HUES64 (cell line): ENCODE measurements around the gene SNCA. TPM values are rescaled to one million over a fixed set of nuclear protein-coding genes. Genes with fewer than 3 reads are reported as not detected.

Experiments used
- H3K27ac ChIP-seq: 2 replicates; pipeline ENCODE4 v1.7.0; 2013; ENCODE audit warnings: low read depth, low read length, inconsistent platforms
- H3K27me3 ChIP-seq: 2 replicates; pipeline ENCODE4 v1.6.1; 2013; ENCODE audit warnings: mild to moderate bottlenecking, low read length; ENCODE audit not compliant: insufficient read depth
- H3K36me3 ChIP-seq: 2 replicates; pipeline ENCODE4 v1.6.1; 2013; ENCODE audit warnings: mild to moderate bottlenecking, low read length; ENCODE audit not compliant: insufficient read depth
- H3K4me1 ChIP-seq: 2 replicates; pipeline ENCODE4 v1.6.1; 2013; ENCODE audit warnings: mild to moderate bottlenecking, low read length, moderate library complexity; ENCODE audit not compliant: insufficient read depth
- H3K4me3 ChIP-seq: 2 replicates; pipeline ENCODE4 v1.5.1; 2013; ENCODE audit warnings: mild to moderate bottlenecking, low read length, moderate library complexity
- H3K9ac ChIP-seq: 2 replicates; pipeline ENCODE4 v1.6.1; 2013; ENCODE audit warnings: mild to moderate bottlenecking, low read depth, low read length
- H3K9me3 ChIP-seq: 2 replicates; pipeline ENCODE4 v1.6.1; 2013; ENCODE audit warnings: low read depth, low read length; ENCODE audit not compliant: insufficient read depth
- WGBS: fragments of 150-250, 120-280 bp; methylation state at CpG from one replicate; pipeline ENCODE4 v1.1.7; 2013; ENCODE audit warnings: missing lambda C conversion rate; 5-methylcytosine and 5-hydroxymethylcytosine counted together
- polyA plus RNA-seq, 2 experiments: library from polyadenylated mRNA; stranded (reverse); fragments of 50-300 nt; gene quantifications; one replicate each; pipeline ENCODE4 v1.2.3, GENCODE V29; 2013

The SNCA gene
- polyA plus RNA-seq (2013, experiment 1 of 2), result 12.8 TPM
- 18.4 TPM for polyA plus RNA-seq (2013, experiment 2 of 2)

GRCh38 chr4:89836897-89837384, at the start of gene SNCA:
TSS of gene SNCA (minus strand) at chr4:89837161. CDS start at chr4:89835667, 1,494 bp downstream.
- Histone ChIP-seq H3K4me1 (peaks cover 4% of the 10 kb centered on the region; the same call in 1 of the 2 replicates), H3K27me3 (peaks cover 18% of the 10 kb centered on the region), H3K9me3 (no peaks in the 10 kb centered on the region), H3K36me3 (no peaks in the 10 kb centered on the region), H3K4me3 (peak within 1 kb of the TSS; percentile 73), H3K9ac (peak within 1 kb of the TSS; percentile 59), H3K27ac (peak within 1 kb of the TSS; percentile 1; the same call in 1 of the 2 replicates)
- under 1% methylated on average over 48 of the region's 48 CpGs for WGBS

DNA sequence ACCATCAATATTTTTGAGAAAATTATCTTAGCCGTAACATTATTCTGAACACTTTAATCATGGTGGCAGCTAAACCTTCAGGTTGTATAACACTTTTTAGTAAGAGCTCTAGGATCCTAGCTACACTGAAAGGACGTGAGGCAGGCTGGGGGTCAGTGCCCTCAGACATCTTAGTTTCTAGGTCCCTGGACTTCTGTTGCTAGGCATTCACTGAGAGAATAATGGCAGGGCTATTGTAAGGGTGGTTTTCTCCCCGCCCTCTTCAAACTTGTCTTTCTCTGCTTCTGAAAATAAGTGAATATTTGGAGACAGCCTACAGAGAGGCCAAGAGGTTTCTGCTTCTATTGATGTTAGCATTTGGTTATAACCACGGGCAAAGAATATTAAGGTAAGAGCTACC, 42.3 kb upstream of the SNCA start:
- Histone ChIP-seq H3K4me1 (no peaks in the 10 kb centered on the region; the same call in 1 of the 2 replicates), H3K36me3 (no peaks in the 10 kb centered on the region), H3K4me3 (no peak overlapping the region), H3K9me3 (no peaks in the 10 kb centered on the region), H3K27ac (no peak overlapping the region), H3K27me3 (no peaks in the 10 kb centered on the region), H3K9ac (no peak overlapping the region)
- 89% methylated on average over 4 of the region's 4 CpGs for WGBS

DNA sequence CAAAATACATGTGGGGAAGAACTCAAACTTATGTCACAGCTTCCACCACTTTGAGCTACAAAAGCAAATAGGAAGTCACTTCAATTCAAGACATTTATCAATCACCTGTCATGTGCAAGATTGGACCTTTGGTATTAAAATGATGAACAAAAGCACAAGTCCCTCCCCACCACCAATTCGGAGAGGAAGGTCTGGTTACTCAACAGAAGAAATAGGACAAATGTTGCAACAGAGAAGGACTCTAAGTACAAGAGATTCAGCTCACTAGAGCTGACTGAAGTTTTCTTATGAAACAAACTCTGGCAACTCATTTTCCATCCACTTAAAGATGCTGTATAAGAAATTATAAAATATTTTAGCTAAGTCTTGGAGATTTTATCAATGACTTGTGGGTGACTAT, 41.6 kb upstream of the SNCA start:
- no peak overlapping the region for H3K9ac ChIP-seq
- H3K9me3 ChIP-seq, result no peaks in the 10 kb centered on the region
- H3K27ac ChIP-seq, result no peak overlapping the region
- H3K36me3 ChIP-seq, result no peaks in the 10 kb centered on the region
- H3K27me3 ChIP-seq, result no peaks in the 10 kb centered on the region
- H3K4me1 ChIP-seq, result no peaks in the 10 kb centered on the region; the same call in 1 of the 2 replicates
- WGBS, result 100% methylated on average over 1 of the region's 1 CpG
- H3K4me3 ChIP-seq, result no peak overlapping the region

- Histone ChIP-seq H3K4me3 (no peak overlapping the region), H3K36me3 (no peaks in the 10 kb centered on the region), H3K27me3 (no peaks in the 10 kb centered on the region), H3K9me3 (no peaks in the 10 kb centered on the region), H3K27ac (no peak overlapping the region), H3K4me1 (no peaks in the 10 kb centered on the region; the same call in 1 of the 2 replicates), H3K9ac (no peak overlapping the region)
- WGBS, result 80% methylated on average over 3 of the region's 3 CpGs
These were observed 39.6 kb upstream of the SNCA start for GRCh38 chr4:89876548-89876947.

DNA sequence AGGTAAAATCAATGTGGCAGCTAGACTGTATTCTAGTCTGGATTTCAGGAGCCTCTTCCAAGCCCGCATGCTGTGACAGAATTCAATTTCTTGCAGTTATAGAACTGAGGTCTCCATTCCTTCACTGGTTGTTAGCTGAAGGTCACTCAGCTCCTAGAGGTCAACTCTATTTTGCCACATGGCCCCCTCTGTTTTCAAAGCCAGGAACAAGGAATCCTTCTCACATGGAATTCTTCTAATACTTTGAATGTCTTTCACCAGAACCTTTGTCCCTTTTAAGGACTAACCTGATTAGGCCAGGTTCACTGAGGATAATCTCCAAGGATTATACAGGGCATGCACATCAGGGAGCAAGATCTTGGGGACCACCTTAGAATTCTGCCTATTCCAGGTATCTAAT, 34.2 kb upstream of the SNCA start:
- H3K27ac ChIP-seq, result no peak overlapping the region
- no peaks in the 10 kb centered on the region for H3K27me3 ChIP-seq
- WGBS, result 91% methylated on average over 1 of the region's 1 CpG
- no peak overlapping the region for H3K4me3 ChIP-seq
- no peaks in the 10 kb centered on the region for H3K36me3 ChIP-seq
- no peaks in the 10 kb centered on the region for H3K4me1 ChIP-seq
- no peaks in the 10 kb centered on the region for H3K9me3 ChIP-seq
- H3K9ac ChIP-seq, result no peak overlapping the region

GRCh38 chr4:89868999-89869589, 32.1 kb upstream of the SNCA start:
- Histone ChIP-seq H3K27ac (no peak overlapping the region), H3K36me3 (no peaks in the 10 kb centered on the region), H3K9ac (no peak overlapping the region), H3K27me3 (no peaks in the 10 kb centered on the region), H3K4me3 (no peak overlapping the region), H3K9me3 (no peaks in the 10 kb centered on the region), H3K4me1 (no peaks in the 10 kb centered on the region)
- WGBS, result no CpG with 5 or more reads among the region's 2 CpGs

DNA sequence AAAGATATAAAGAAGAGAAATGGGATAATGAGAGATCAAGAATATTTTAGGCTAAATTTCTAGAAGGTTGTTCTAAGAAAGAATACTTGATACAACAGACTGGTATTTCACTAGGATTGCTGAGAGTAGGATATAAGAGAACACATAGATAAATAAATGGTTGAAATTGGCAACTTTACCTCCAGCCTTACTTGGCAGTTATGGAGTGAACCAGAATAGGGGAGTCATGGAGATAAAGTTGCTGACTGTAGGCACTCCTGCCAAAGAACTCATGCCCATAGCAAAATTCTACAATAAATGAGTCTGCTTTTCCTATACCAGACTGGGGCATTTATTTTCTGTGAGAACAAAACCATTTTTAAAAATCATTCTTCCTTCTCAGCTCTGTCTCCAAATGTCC, 31.3 kb upstream of the SNCA start:
- Histone ChIP-seq H3K9ac (no peak overlapping the region), H3K4me1 (no peaks in the 10 kb centered on the region), H3K4me3 (no peak overlapping the region), H3K36me3 (no peaks in the 10 kb centered on the region), H3K9me3 (no peaks in the 10 kb centered on the region), H3K27me3 (no peaks in the 10 kb centered on the region), H3K27ac (no peak overlapping the region)

DNA sequence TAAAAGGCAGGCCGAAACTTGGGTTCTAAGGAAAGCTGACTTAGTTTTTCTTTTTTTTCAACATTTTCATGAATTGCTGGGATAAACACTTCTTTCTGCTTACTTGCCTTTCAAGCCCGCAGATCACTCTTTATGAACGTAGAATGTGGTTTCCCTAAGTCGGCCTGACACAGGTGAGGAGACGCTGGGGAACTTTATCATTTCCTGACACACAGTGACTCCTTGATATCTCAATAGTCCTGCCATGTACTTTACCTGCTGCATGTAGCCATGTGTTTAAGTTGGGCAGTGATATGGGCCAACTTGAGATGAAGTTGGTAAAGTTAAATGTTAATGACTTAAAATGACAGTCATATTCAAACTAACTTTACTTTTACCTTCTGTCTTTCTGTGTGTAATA, 26.6 kb upstream of the SNCA start:
- H3K9ac ChIP-seq, result no peak overlapping the region
- WGBS, result 96% methylated on average over 5 of the region's 5 CpGs

GRCh38 chr4:89860971-89861370, 24.0 kb upstream of the SNCA start:
- H3K27me3 ChIP-seq, result no peaks in the 10 kb centered on the region
- WGBS, result 88% methylated on average over 4 of the region's 5 CpGs
- peaks cover 10% of the 10 kb centered on the region for H3K9me3 ChIP-seq
- H3K4me1 ChIP-seq, result no peaks in the 10 kb centered on the region
- no peak overlapping the region for H3K27ac ChIP-seq
- H3K4me3 ChIP-seq, result no peak overlapping the region
- no peaks in the 10 kb centered on the region for H3K36me3 ChIP-seq
- no peak overlapping the region for H3K9ac ChIP-seq

More for the DNA sequence above, 26.6 kb upstream of the SNCA start:
- no peaks in the 10 kb centered on the region for H3K4me1 ChIP-seq
- no peaks in the 10 kb centered on the region for H3K36me3 ChIP-seq
- no peak overlapping the region for H3K4me3 ChIP-seq
- H3K27me3 ChIP-seq, result no peaks in the 10 kb centered on the region
- no peak overlapping the region for H3K27ac ChIP-seq
- no peaks in the 10 kb centered on the region for H3K9me3 ChIP-seq

DNA sequence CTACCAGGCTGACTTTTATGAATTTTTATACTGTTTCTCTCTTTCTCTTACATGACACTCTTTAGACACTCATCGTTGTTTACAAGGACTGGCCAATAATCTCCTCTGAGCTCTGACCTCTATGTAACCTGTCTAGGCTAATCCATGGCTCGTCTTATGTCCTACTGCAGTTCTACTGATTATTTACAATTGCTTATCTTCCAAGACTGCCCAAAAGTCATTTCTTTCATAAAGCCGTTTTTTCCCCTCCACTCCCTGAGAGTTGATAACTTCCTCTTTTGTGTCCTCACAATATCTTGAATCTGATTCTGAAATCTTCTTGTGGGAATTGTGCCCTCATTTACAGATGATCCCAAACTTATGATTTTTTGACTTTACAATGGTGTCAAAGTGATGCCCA, 18.3 kb upstream of the SNCA start:
- Histone ChIP-seq H3K9me3 (peaks cover 21% of the 10 kb centered on the region), H3K27ac (no peak overlapping the region), H3K9ac (no peak overlapping the region), H3K4me1 (no peaks in the 10 kb centered on the region), H3K27me3 (no peaks in the 10 kb centered on the region), H3K4me3 (no peak overlapping the region), H3K36me3 (no peaks in the 10 kb centered on the region)
- WGBS, result 96% methylated on average over 3 of the region's 3 CpGs

DNA sequence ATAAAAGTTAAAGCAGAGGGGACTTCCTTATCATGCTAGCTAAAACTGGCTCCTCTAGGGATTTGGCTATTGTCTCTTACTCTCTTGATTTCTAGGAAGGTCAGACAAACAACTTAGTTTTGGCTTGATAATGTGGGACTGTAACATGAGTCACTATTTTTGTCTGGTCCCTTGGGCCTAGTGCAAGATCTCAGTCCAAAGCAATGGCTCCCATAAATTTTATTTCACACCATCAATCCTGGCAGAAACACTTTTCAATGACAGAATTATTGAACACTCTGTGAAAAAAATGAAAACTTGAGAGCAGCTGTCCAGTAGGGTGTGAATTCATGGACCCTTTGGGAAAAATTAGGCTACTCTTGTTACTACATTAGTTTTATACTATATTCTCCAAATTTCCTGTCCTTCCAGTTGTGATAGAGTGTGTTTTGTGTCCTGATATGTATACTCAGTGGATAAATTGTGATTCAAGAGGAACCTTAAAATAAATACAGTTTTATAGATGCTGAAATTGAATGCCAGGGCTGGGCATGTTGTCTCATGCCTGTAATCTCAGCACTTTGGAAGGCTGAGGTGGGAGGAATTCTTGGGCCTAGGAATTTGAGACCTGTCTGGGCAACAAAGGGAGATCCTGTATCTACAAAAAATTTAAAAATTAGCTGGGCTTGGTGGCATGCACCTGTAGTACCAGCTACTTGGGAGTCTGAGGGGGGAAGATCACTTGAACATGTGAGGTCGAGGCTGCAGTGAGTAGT, 10.8 kb upstream of the SNCA start:
- no peak overlapping the region for H3K4me3 ChIP-seq
- no peak overlapping the region for H3K27ac ChIP-seq
- H3K27me3 ChIP-seq, result no peaks in the 10 kb centered on the region
- H3K9ac ChIP-seq, result no peak overlapping the region
- 90% methylated on average over 1 of the region's 1 CpG for WGBS
- peaks cover 8% of the 10 kb centered on the region; the same call in 1 of the 2 replicates for H3K9me3 ChIP-seq
- H3K4me1 ChIP-seq, result no peaks in the 10 kb centered on the region
- no peaks in the 10 kb centered on the region for H3K36me3 ChIP-seq
